Myocyte (in vitro differentiated cells): ENCODE results near the gene GRID2. TPM values are rescaled to one million over a fixed set of nuclear protein-coding genes. Genes with fewer than 3 reads are reported as not detected.

Experiments used
- DNase-seq: peaks from one replicate; pipeline ENCODE4 v3.0.0-alpha.2; 2012; ENCODE audit warnings: low read depth
- total RNA-seq: library from RNA; depleted of rRNA; stranded (reverse); fragments of >200 nt; gene quantifications from 2 replicates; pipeline ENCODE4 v1.2.3, GENCODE V29; 2014

The GRID2 gene
- total RNA-seq, 1 donor from 2014 or later = 0.16 TPM

- DNase-seq = no peak
Measured at GRCh38 chr4:93777081-93777460, 1473.3 kb downstream of the GRID2 start.

- DNase-seq = no peak
Measured at GRCh38 chr4:93779228-93779627, 1475.5 kb downstream of the GRID2 start.

- DNase-seq = no peak
Measured at GRCh38 chr4:93780080-93780479, 1476.3 kb downstream of the GRID2 start.

- DNase-seq = no peak
Measured at GRCh38 chr4:93781198-93781597, 1477.4 kb downstream of the GRID2 start.

GRCh38 chr4:93786149-93786548 is 1482.4 kb downstream of the GRID2 start:
- DNase-seq = no peak

- DNase-seq = peak; percentile 4
Measured at GRCh38 chr4:93788712-93789111, 1484.9 kb downstream of the GRID2 start.

GRCh38 chr4:93791570-93792195 is 1487.9 kb downstream of the GRID2 start:
- peak; percentile 66 for DNase-seq

GRCh38 chr4:93802045-93802444 is 1498.3 kb downstream of the GRID2 start:
- DNase-seq = no peak

GRCh38 chr4:93809773-93810172 is 1506.0 kb downstream of the GRID2 start:
- DNase-seq = no peak

- no peak for DNase-seq
Measured at GRCh38 chr4:93810340-93810992, 1506.7 kb downstream of the GRID2 start.

- DNase-seq = no peak
Measured at GRCh38 chr4:93813092-93813491, 1509.3 kb downstream of the GRID2 start.

GRCh38 chr4:93814141-93814540 is 1510.4 kb downstream of the GRID2 start:
- no peak for DNase-seq

- no peak for DNase-seq
Measured at GRCh38 chr4:93814722-93815121, 1511.0 kb downstream of the GRID2 start.
